ENCODE measurements around the gene NADK.
A peak's percentile ranks its signal among the peaks of the same experiment; 100 is the strongest.

NADK gene

GRCh38 chr1:1786836-1787605 lies 8.8 kb upstream of the NADK start:
- DNase-seq: no peak

- no peak for DNase-seq
Observed at GRCh38 chr1:1785666-1786065, 7.4 kb upstream of the NADK start.

- no peak for DNase-seq
Observed at GRCh38 chr1:1784933-1785332, 6.7 kb upstream of the NADK start.

- no peak for DNase-seq
Observed at GRCh38 chr1:1783320-1783719, 5.0 kb upstream of the NADK start.

GRCh38 chr1:1782399-1783221 lies 4.3 kb upstream of the NADK start:
- peak; percentile 21 to 32 for DNase-seq

- DNase-seq: no peak
Observed at GRCh38 chr1:1781526-1781903, 3.2 kb upstream of the NADK start.

GRCh38 chr1:1780598-1781525 lies 2.6 kb upstream of the NADK start:
- no peak for DNase-seq

GRCh38 chr1:1779691-1780597 lies 1.7 kb upstream of the NADK start:
- DNase-seq: peak; percentile 80 to 82

- DNase-seq: no peak
Observed at GRCh38 chr1:1779320-1779675, 1.0 kb upstream of the NADK start.

- peak; percentile 94 for DNase-seq
Observed at GRCh38 chr1:1778663-1779319, 521 bp upstream of the NADK start.

- DNase-seq: no peak
Observed at GRCh38 chr1:1777583-1777899, 729 bp downstream of the NADK start.

GRCh38 chr1:1776672-1777582 lies 1.3 kb downstream of the NADK start:
- DNase-seq: no peak

- DNase-seq: no peak
Observed at GRCh38 chr1:1775327-1776226, 2.7 kb downstream of the NADK start.

GRCh38 chr1:1773874-1774273 lies 4.4 kb downstream of the NADK start:
- no peak for DNase-seq

GRCh38 chr1:1771096-1771495 lies 7.2 kb downstream of the NADK start:
- no peak for DNase-seq

- DNase-seq: no peak
Observed at GRCh38 chr1:1770102-1770501, 8.2 kb downstream of the NADK start.

- DNase-seq: no peak
Observed at GRCh38 chr1:1768249-1768992, 9.8 kb downstream of the NADK start.

- DNase-seq: no peak
Observed at GRCh38 chr1:1764876-1765470, 13.3 kb downstream of the NADK start.
